ENCODE results near the gene STK26. TPM values are rescaled to one million over a fixed set of nuclear protein-coding genes. Genes with fewer than 3 reads are reported as not detected.
"Not testable (repeated sequence)": the region's sequence is repeated elsewhere in the genome, so short reads cannot be mapped to it uniquely, and the experiment has no call there.

Gene STK26
- total RNA-seq: 10 to 100 TPM; 54.0 to 55.6 TPM

- Mint-ChIP-seq H3K4me3 (peak within 1 kb of the TSS; percentile 91), H3K36me3 (ENCODE audit: low read depth) (peaks cover 3% of the 10 kb centered on the region)
These were observed at the start of gene STK26 for GRCh38 chrX:132022967-132023895. TSS of gene STK26 (plus strand) at chrX:132023302. CDS start at chrX:132023618, 316 bp downstream.

GRCh38 chrX:131975851-131976250 lies 47.3 kb upstream of the STK26 start:
- H3K9me3 Mint-ChIP-seq: no peaks in the 10 kb centered on the region
- H3K27ac Mint-ChIP-seq: no peak overlapping the region
- H3K4me1 Mint-ChIP-seq (ENCODE audit: low read depth): peaks cover 11% of the 10 kb centered on the region
- intact Hi-C loops (cut with micrococcal nuclease): no loop called here
- H3K4me3 Mint-ChIP-seq: no peak overlapping the region
- CTCF ChIA-PET: no interaction called here
- no peak for DNase-seq
- no peaks in the 10 kb centered on the region for H3K36me3 Mint-ChIP-seq (ENCODE audit: low read depth)
- H3K27me3 Mint-ChIP-seq (ENCODE audit: low read depth): no peaks in the 10 kb centered on the region

More at GRCh38 chrX:132022967-132023895, at the start of gene STK26:
- DNase-seq: peak; percentile 80
- intact Hi-C loops (cut with micrococcal nuclease): loop anchor here (1.0 to 10.0 kb wide), 9 partner anchors 36 to 1938 kb away; partner anchors contain the start of genes MBNL3 and RAP2C
- Mint-ChIP-seq H3K4me1 (ENCODE audit: low read depth) (peaks cover 31% of the 10 kb centered on the region), H3K27ac (peak within 1 kb of the TSS; percentile 91), H3K9me3 (no peaks in the 10 kb centered on the region), H3K27me3 (ENCODE audit: low read depth) (no peaks in the 10 kb centered on the region)
- CTCF ChIA-PET: interaction anchor here (0.6 to 1.5 kb wide), 6 partner anchors 21 to 196 kb away, joined by 3 to 4 read pairs (median 3); partner anchors contain the start of gene RAP2C

DNA sequence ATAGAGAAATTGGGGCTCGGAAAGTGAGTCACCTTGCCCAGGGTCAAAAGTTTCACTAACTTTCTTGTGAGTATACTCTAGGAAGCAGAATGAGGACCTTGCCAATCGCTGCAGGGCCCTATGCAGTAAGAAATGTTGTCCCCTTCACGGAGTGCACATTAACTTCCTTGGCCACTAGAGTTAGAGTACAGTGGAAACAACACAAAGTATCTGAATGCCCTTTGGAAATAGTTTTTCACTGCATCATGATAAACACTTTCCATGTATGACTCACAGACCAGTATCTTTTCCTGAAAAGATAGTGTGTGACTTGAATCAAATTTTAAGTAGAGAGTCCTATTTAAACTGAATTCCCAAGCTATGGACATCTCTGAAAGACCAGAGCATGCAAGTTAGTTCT lies 45.5 kb upstream of the STK26 start:
- intact Hi-C loops (cut with micrococcal nuclease): no loop called here
- Mint-ChIP-seq H3K9me3 (no peaks in the 10 kb centered on the region), H3K27ac (no peak overlapping the region), H3K4me1 (ENCODE audit: low read depth) (peaks cover 25% of the 10 kb centered on the region), H3K36me3 (ENCODE audit: low read depth) (no peaks in the 10 kb centered on the region), H3K27me3 (ENCODE audit: low read depth) (no peaks in the 10 kb centered on the region), H3K4me3 (no peak overlapping the region)
- DNase-seq: no peak
- CTCF ChIA-PET: no interaction called here

- no peaks in the 10 kb centered on the region for H3K9me3 Mint-ChIP-seq
- CTCF ChIA-PET: no interaction called here
- no peak overlapping the region for H3K4me3 Mint-ChIP-seq
- H3K36me3 Mint-ChIP-seq (ENCODE audit: low read depth): no peaks in the 10 kb centered on the region
- no peaks in the 10 kb centered on the region for H3K27me3 Mint-ChIP-seq (ENCODE audit: low read depth)
- peaks cover 37% of the 10 kb centered on the region for H3K4me1 Mint-ChIP-seq (ENCODE audit: low read depth)
- no peak overlapping the region for H3K27ac Mint-ChIP-seq
- no peak for DNase-seq
- intact Hi-C loops (cut with micrococcal nuclease): no loop called here
These were observed 44.0 kb upstream of the STK26 start for GRCh38 chrX:131979116-131979515.

DNA sequence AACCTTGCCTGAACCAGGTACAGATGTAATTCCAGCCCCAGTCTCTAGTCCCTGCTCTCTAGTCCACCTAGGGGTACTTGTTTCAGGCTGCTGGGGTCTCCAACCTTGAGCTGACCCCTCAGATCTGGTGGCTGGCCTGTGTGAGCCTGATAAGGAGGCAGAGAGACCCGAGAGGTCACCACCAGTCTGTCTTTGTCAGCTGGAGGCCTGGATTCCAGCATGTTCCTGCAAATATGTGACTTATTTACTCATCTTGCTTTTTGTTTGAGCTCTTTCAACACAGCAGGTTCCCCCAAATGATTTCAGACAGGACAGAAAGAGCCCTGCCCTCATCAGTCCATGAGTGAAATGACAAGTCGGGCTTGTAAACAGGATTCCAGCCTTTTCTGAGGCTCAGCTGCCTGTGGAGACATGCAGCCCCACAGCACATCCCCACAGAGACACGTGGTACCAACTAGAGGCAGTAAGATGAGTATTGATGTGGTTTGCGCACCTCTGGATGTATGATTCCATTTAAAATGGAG lies 37.5 kb upstream of the STK26 start:
- peak; percentile 53 for DNase-seq
- intact Hi-C loops (cut with micrococcal nuclease): loop anchor here (1.0 to 5.0 kb wide), 8 partner anchors 15 to 503 kb away; partner anchors contain the start of genes MBNL3 and STK26
- Mint-ChIP-seq H3K9me3 (no peaks in the 10 kb centered on the region), H3K4me3 (no peak overlapping the region), H3K4me1 (ENCODE audit: low read depth) (peaks cover 59% of the 10 kb centered on the region), H3K27me3 (ENCODE audit: low read depth) (no peaks in the 10 kb centered on the region), H3K27ac (peak overlapping the region; percentile 86), H3K36me3 (ENCODE audit: low read depth) (no peaks in the 10 kb centered on the region)
- CTCF ChIA-PET: interaction anchor here (0.8 kb wide), 1 partner anchor 175 kb away, joined by 3 read pairs; no protein-coding TSS in a partner anchor

- no peaks in the 10 kb centered on the region for H3K27me3 Mint-ChIP-seq (ENCODE audit: low read depth)
- peak overlapping the region; percentile 20 for H3K4me3 Mint-ChIP-seq
- H3K36me3 Mint-ChIP-seq (ENCODE audit: low read depth): no peaks in the 10 kb centered on the region
- peaks cover 48% of the 10 kb centered on the region for H3K4me1 Mint-ChIP-seq (ENCODE audit: low read depth)
- DNase-seq: peak; percentile 28
- peak overlapping the region; percentile 94 for H3K27ac Mint-ChIP-seq
- intact Hi-C loops (cut with micrococcal nuclease): loop anchor here (2.0 to 5.0 kb wide), 7 partner anchors 16 to 502 kb away; partner anchors contain the start of genes MBNL3 and STK26
- CTCF ChIA-PET: interaction anchor here (1.7 kb wide), 1 partner anchor 41 kb away, joined by 4 read pairs; no protein-coding TSS in a partner anchor
- no peaks in the 10 kb centered on the region for H3K9me3 Mint-ChIP-seq
These were observed 35.9 kb upstream of the STK26 start for GRCh38 chrX:131987252-131987651.

DNA sequence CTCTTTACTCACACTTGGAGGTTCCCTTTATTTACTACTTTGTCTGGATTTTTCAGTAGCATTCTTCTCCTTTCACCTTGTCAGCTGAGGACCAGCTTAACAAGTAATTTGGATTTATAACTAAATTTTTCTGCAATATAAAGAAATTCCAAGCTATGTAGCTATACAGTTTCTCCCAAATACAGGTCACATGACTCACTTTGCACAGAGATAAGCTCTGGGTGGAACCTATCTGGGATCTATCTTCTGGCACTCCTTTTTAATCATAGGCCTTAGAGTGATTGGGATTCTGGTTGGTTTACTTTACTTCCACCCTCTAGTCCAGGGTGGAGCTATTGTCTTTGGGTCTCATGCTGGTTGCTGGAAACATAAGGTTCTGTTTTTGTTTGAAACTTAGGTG lies 34.9 kb upstream of the STK26 start:
- peak overlapping the region; percentile 46 for H3K27ac Mint-ChIP-seq
- no peaks in the 10 kb centered on the region for H3K9me3 Mint-ChIP-seq
- no peaks in the 10 kb centered on the region for H3K36me3 Mint-ChIP-seq (ENCODE audit: low read depth)
- no peak overlapping the region for H3K4me3 Mint-ChIP-seq
- no peaks in the 10 kb centered on the region for H3K27me3 Mint-ChIP-seq (ENCODE audit: low read depth)
- intact Hi-C loops (cut with micrococcal nuclease): loop anchor here (5.0 kb wide), 1 partner anchor 91 kb away; no protein-coding TSS in a partner anchor
- DNase-seq: no peak
- H3K4me1 Mint-ChIP-seq (ENCODE audit: low read depth): peaks cover 38% of the 10 kb centered on the region
- CTCF ChIA-PET: interaction anchor here (1.7 kb wide), 1 partner anchor 40 kb away, joined by 4 read pairs; no protein-coding TSS in a partner anchor

GRCh38 chrX:132001127-132001526 lies 22.0 kb upstream of the STK26 start:
- intact Hi-C loops (cut with micrococcal nuclease): loop anchor here (1.0 to 2.0 kb wide), 3 partner anchors 15 to 58 kb away; no protein-coding TSS in a partner anchor
- peak; percentile 60 for DNase-seq
- Mint-ChIP-seq H3K36me3 (ENCODE audit: low read depth) (no peaks in the 10 kb centered on the region), H3K27ac (no peak overlapping the region), H3K9me3 (no peaks in the 10 kb centered on the region), H3K27me3 (ENCODE audit: low read depth) (no peaks in the 10 kb centered on the region), H3K4me1 (ENCODE audit: low read depth) (peaks cover 26% of the 10 kb centered on the region), H3K4me3 (no peak overlapping the region)
- CTCF ChIA-PET: no interaction called here

GRCh38 chrX:132004728-132005127 lies 18.4 kb upstream of the STK26 start:
- CTCF ChIA-PET: interaction anchor here (0.6 to 0.9 kb wide), 2 partner anchors 12 to 21 kb away, joined by 3 read pairs; no protein-coding TSS in a partner anchor
- no peaks in the 10 kb centered on the region for H3K36me3 Mint-ChIP-seq (ENCODE audit: low read depth)
- intact Hi-C loops (cut with micrococcal nuclease): no loop called here
- no peaks in the 10 kb centered on the region for H3K9me3 Mint-ChIP-seq
- no peak for DNase-seq
- no peak overlapping the region for H3K4me3 Mint-ChIP-seq
- H3K4me1 Mint-ChIP-seq (ENCODE audit: low read depth): peaks cover 28% of the 10 kb centered on the region
- H3K27ac Mint-ChIP-seq: no peak overlapping the region
- H3K27me3 Mint-ChIP-seq (ENCODE audit: low read depth): no peaks in the 10 kb centered on the region

DNA sequence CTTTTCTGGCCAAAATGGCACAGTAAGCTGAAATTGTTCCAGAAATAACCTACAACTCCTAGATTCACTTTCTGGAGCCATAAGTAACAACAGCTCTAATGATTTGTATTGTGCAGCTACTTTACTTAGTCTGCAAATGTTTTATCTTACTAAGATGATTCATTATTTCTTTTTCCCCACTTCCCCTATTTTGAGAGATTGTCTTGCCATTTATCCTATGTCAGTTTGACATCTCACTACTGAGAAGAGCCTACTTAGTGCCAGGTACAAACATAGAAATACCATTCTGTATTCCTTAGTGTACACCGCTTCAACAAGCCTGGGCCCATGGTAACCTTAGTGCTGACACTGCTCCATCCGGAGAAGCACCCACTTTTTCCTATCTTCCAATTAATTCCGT lies 13.8 kb upstream of the STK26 start:
- Mint-ChIP-seq H3K36me3 (ENCODE audit: low read depth) (no peaks in the 10 kb centered on the region), H3K9me3 (no peaks in the 10 kb centered on the region), H3K27me3 (ENCODE audit: low read depth) (no peaks in the 10 kb centered on the region), H3K4me1 (ENCODE audit: low read depth) (peaks cover 8% of the 10 kb centered on the region), H3K4me3 (no peak overlapping the region), H3K27ac (no peak overlapping the region)
- CTCF ChIA-PET: no interaction called here
- no peak for DNase-seq
- intact Hi-C loops (cut with micrococcal nuclease): no loop called here

- H3K9me3 Mint-ChIP-seq; intact Hi-C loops (cut with micrococcal nuclease); H3K27ac Mint-ChIP-seq; DNase-seq; H3K4me1 Mint-ChIP-seq (ENCODE audit: low read depth); H3K36me3 Mint-ChIP-seq (ENCODE audit: low read depth); CTCF ChIA-PET; H3K27me3 Mint-ChIP-seq (ENCODE audit: low read depth); H3K4me3 Mint-ChIP-seq: not testable (repeated sequence)
These were observed 12.9 kb upstream of the STK26 start for GRCh38 chrX:132010213-132010612.

GRCh38 chrX:132015875-132016274 lies 7.2 kb upstream of the STK26 start:
- Mint-ChIP-seq H3K27ac (no peak overlapping the region), H3K36me3 (ENCODE audit: low read depth) (no peaks in the 10 kb centered on the region), H3K9me3 (no peaks in the 10 kb centered on the region), H3K4me3 (no peak overlapping the region), H3K4me1 (ENCODE audit: low read depth) (peaks cover 28% of the 10 kb centered on the region), H3K27me3 (ENCODE audit: low read depth) (no peaks in the 10 kb centered on the region)
- intact Hi-C loops (cut with micrococcal nuclease): loop anchor here (2.0 kb wide), 1 partner anchor 15 kb away; no protein-coding TSS in a partner anchor
- DNase-seq: no peak
- CTCF ChIA-PET: no interaction called here
